Neural cell (in vitro differentiated cells): Measurements from ENCODE around the gene QSER1.

Experiments
- EP300 ChIP-seq: fragments of 450-650 bp; conservative IDR thresholded peaks from 2 replicates; pipeline ENCODE4 v1.6.1; 2014; ENCODE audit warnings: antibody characterized with exemption, mild to moderate bottlenecking, moderate library complexity; ENCODE audit not compliant: poor library complexity, severe bottlenecking
- EZH2 ChIP-seq: fragments of 200-600, 300-800 bp; shearing (Covaris generic), sonication (generic); IDR thresholded peaks from 2 replicates; pipeline ENCODE4 v1.6.1; 2014; ENCODE audit warnings: antibody characterized with exemption, low read length, borderline replicate concordance, mild to moderate bottlenecking; ENCODE audit not compliant: insufficient read depth, poor library complexity, severe bottlenecking
- POLR2AphosphoS5 ChIP-seq: IDR thresholded peaks from 2 replicates; pipeline ENCODE4 v1.6.1; 2012
- RAD21 ChIP-seq: fragments of 450-650 bp; conservative IDR thresholded peaks from 2 replicates; pipeline ENCODE4 v1.6.1; 2014; ENCODE audit warnings: antibody characterized with exemption, mild to moderate bottlenecking, moderate library complexity
- SMC3 ChIP-seq: fragments of 450-650 bp; conservative IDR thresholded peaks from 2 replicates; pipeline ENCODE4 v1.6.1; 2014; ENCODE audit warnings: antibody characterized with exemption, mild to moderate bottlenecking, moderate library complexity; ENCODE audit not compliant: poor library complexity
- TAF1 ChIP-seq: IDR thresholded peaks from 2 replicates; pipeline ENCODE4 v1.6.1; 2012; ENCODE audit warnings: low read depth
- TF ChIP-seq, protein P1 (sequence below): IDR thresholded peaks from 2 replicates; pipeline ENCODE4 v1.6.1; 2012; ENCODE audit warnings: borderline replicate concordance
- TF ChIP-seq, protein P2 (sequence below): fragments of 450-650 bp; IDR thresholded peaks from 2 replicates; pipeline ENCODE4 v1.5.1; 2014; ENCODE audit warnings: antibody characterized with exemption, mild to moderate bottlenecking, moderate library complexity; ENCODE audit not compliant: poor library complexity, severe bottlenecking

DNA sequence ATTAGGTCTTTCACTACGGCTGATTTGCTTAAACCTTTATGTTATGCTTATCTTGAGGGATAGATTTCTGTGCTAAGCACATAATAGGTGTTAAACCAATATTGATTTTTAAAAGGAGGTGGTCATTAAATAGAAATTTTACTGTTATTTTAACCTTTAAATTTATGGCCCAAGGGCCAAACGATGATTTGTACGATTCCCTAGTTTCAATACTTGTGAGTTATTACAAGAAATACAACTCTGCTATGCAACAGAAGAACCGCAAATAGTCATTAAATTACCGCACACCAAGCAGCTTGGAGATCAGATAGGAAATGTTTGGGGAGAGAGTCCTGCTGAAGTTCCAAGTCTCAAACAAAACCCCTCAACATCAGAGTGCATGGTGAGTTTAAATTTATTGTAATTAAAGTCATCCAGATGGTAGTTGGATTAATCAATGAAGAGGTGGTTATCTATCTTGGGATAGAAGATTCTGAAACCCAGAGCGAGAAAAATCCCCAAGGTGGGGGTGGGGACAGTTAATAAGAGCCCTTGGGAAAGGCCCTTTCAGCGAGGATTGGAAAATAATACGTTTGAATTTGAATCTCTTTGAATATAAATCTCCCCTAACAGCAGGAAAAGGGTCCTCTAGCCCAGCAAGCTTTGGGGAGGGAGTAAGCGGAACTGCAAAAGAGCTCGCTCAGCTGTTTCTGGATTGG lies 805 bp upstream of the QSER1 start:
- TF ChIP-seq, protein P1, sequence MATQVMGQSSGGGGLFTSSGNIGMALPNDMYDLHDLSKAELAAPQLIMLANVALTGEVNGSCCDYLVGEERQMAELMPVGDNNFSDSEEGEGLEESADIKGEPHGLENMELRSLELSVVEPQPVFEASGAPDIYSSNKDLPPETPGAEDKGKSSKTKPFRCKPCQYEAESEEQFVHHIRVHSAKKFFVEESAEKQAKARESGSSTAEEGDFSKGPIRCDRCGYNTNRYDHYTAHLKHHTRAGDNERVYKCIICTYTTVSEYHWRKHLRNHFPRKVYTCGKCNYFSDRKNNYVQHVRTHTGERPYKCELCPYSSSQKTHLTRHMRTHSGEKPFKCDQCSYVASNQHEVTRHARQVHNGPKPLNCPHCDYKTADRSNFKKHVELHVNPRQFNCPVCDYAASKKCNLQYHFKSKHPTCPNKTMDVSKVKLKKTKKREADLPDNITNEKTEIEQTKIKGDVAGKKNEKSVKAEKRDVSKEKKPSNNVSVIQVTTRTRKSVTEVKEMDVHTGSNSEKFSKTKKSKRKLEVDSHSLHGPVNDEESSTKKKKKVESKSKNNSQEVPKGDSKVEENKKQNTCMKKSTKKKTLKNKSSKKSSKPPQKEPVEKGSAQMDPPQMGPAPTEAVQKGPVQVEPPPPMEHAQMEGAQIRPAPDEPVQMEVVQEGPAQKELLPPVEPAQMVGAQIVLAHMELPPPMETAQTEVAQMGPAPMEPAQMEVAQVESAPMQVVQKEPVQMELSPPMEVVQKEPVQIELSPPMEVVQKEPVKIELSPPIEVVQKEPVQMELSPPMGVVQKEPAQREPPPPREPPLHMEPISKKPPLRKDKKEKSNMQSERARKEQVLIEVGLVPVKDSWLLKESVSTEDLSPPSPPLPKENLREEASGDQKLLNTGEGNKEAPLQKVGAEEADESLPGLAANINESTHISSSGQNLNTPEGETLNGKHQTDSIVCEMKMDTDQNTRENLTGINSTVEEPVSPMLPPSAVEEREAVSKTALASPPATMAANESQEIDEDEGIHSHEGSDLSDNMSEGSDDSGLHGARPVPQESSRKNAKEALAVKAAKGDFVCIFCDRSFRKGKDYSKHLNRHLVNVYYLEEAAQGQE: no peak
- TF ChIP-seq, protein P2, sequence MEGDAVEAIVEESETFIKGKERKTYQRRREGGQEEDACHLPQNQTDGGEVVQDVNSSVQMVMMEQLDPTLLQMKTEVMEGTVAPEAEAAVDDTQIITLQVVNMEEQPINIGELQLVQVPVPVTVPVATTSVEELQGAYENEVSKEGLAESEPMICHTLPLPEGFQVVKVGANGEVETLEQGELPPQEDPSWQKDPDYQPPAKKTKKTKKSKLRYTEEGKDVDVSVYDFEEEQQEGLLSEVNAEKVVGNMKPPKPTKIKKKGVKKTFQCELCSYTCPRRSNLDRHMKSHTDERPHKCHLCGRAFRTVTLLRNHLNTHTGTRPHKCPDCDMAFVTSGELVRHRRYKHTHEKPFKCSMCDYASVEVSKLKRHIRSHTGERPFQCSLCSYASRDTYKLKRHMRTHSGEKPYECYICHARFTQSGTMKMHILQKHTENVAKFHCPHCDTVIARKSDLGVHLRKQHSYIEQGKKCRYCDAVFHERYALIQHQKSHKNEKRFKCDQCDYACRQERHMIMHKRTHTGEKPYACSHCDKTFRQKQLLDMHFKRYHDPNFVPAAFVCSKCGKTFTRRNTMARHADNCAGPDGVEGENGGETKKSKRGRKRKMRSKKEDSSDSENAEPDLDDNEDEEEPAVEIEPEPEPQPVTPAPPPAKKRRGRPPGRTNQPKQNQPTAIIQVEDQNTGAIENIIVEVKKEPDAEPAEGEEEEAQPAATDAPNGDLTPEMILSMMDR: no peak
- no peak for TF ChIP-seq SMC3
- no peak for TF ChIP-seq TAF1
- no peak for TF ChIP-seq POLR2AphosphoS5
- no peak for TF ChIP-seq EP300
- TF ChIP-seq RAD21: no peak
- no peak for TF ChIP-seq EZH2
